ENCODE results near the gene ATRX.
"Not testable (repeated sequence)": the region's sequence is repeated elsewhere in the genome, so short reads cannot be mapped to it uniquely, and the experiment has no call there.

ATRX gene

DNA sequence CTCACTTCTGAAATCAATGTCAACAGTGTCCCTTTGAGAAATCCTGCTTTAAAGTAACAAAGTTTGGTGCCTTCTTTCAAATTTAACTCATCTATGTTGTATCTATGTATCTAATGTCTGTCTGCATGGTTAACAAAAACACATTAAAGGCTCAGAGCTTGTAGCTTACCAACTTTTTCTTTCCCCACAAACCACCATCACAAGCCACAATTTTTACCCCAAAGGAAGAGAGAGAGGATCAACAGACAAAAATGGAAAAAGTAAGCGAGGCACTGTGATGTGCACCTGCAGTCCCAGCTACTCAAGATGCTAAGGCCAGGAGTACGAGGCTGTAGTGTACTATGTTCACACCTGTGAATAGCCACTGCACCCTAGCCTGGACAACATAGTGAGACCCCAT lies 17.2 kb downstream of the ATRX start:
- Mint-ChIP-seq H3K36me3 (peaks cover 5 to 10% of the 10 kb centered on the region in 2 donors), H3K9me3 (no peaks in the 10 kb centered on the region), H3K27ac (peak overlapping the region; percentile 9), H3K27me3 (no peaks in the 10 kb centered on the region), H3K4me1 (peaks cover 11 to 28% of the 10 kb centered on the region in 2 donors), H3K4me3 (no peak overlapping the region)
- ATAC-seq (replicated peaks), result no peak
- no peak for DNase-seq

DNA sequence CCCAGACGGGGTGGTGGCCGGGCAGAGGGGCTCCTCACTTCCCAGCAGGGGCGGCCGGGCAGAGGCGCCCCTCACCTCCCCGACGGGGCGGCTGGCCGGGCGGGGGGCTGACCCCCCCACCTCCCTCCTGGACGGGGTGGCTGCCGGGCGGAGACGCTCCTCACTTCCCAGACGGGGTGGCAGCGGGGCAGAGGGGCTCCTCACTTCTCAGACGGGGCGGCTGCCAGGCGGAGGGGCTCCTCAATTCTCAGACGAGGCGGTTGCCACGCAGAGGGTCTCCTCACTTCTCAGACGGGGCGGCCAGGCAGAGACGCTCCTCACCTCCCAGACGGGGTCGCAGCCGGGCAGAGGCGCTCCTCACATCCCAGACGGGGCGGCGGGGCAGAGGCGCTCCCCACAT lies 19.8 kb downstream of the ATRX start:
- not testable (repeated sequence) for H3K27ac Mint-ChIP-seq; H3K9me3 Mint-ChIP-seq; H3K36me3 Mint-ChIP-seq; H3K27me3 Mint-ChIP-seq; H3K4me3 Mint-ChIP-seq; DNase-seq; ATAC-seq (replicated peaks)
- peaks cover 7 to 29% of the 10 kb centered on the region in 2 donors for H3K4me1 Mint-ChIP-seq

DNA sequence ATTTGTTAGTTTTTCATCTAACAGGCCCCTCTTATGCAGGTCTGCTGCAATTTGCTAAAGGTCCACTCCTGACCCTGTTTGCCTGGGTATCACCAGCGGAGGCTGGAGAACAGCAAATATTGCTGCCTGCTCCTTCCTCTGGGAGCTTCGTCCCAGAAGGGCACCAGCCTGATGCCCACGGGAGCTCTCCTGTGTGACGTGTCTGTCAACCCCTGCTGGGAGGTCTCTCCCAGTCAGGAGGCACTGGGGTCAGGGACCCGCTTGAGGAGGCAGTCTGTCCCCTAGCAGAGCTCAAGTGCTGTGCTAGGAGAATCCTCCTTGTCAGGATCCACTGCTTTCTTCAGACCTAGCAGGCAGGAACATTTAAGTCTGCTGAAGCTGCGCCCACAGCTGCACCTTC lies 30.5 kb downstream of the ATRX start:
- ATAC-seq (replicated peaks) (no peak), DNase-seq (no peak)
- H3K27me3 Mint-ChIP-seq, result no peaks in the 10 kb centered on the region
- H3K36me3 Mint-ChIP-seq, result peaks cover 5 to 6% of the 10 kb centered on the region in 2 donors
- H3K27ac Mint-ChIP-seq, result peak overlapping the region; percentile 59
- H3K4me1 Mint-ChIP-seq, result peaks cover 0 to 6% of the 10 kb centered on the region in 2 donors
- peaks cover 4 to 5% of the 10 kb centered on the region in 2 donors for H3K9me3 Mint-ChIP-seq
- H3K4me3 Mint-ChIP-seq, result no peak overlapping the region

DNA sequence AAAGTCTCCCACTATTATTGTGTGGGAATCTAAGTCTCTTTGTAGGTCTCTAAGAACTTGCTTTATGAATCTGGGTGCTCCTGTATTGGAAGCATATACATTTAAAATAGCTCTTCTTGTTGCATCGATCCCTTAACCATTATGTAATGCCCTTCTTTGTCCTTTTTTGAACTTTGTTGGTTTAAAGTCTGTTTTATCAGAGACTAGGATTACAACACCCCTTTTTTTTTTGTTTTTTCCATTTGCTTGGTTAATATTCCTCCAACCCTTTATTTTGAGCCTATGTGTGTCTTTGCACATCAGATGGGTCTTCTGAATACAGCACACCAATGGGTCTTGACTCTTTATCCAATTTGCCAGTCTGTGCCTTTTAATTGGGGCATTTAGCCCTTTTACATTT lies 32.1 kb downstream of the ATRX start:
- not testable (repeated sequence) for H3K4me1 Mint-ChIP-seq; H3K36me3 Mint-ChIP-seq; DNase-seq; H3K27ac Mint-ChIP-seq; H3K9me3 Mint-ChIP-seq; H3K27me3 Mint-ChIP-seq; H3K4me3 Mint-ChIP-seq; ATAC-seq (replicated peaks)

DNA sequence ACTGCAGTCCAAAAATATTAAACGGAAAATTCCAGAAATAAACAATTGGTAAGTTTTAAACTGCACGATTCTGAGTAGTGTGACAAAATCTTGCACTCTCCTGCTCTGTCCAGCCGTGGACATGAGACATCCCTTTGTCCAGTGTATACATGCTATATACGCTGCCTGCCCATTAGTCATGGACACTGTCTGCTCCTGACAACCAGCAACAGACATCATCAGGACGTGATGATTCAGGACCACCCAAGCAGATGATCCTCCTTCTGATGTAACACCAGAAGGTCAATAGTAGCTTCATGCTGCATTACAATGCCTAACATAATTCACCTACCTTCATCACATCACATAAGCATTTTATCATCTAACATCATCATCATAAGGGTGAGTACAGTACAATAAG lies 36.3 kb downstream of the ATRX start:
- DNase-seq, result no peak
- H3K9me3 Mint-ChIP-seq, result peaks cover 4 to 5% of the 10 kb centered on the region in 2 donors
- peaks cover 7 to 9% of the 10 kb centered on the region in 2 donors for H3K36me3 Mint-ChIP-seq
- no peak overlapping the region for H3K27ac Mint-ChIP-seq
- H3K4me3 Mint-ChIP-seq, result no peak overlapping the region
- no peaks in the 10 kb centered on the region for H3K27me3 Mint-ChIP-seq
- no peak for ATAC-seq (replicated peaks)
- H3K4me1 Mint-ChIP-seq, result peaks cover 8 to 19% of the 10 kb centered on the region in 2 donors

DNA sequence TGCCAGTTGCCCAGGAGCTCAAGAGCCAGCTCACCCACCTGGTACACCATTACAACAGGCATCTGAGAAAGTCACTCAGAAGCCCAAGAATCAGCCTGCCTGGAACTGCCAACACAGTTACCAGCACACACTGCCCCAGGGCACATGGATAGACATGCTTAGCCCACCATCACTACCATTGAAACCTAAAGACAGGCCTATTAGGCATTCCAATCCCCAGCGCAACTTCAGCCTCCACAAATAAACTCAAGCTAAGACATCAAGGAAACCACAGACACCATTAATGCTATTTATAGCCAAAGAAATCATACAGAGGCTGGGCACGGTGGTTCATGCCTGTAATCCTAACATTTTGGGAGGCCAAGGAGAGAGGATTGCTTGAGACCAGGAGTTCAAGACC lies 42.3 kb downstream of the ATRX start:
- peaks cover 4 to 11% of the 10 kb centered on the region in 2 donors for H3K36me3 Mint-ChIP-seq
- H3K4me3 Mint-ChIP-seq, result no peak overlapping the region
- H3K9me3 Mint-ChIP-seq, result peaks cover 0 to 4% of the 10 kb centered on the region in 2 donors
- DNase-seq (no peak), ATAC-seq (replicated peaks) (peak in 1 of 2 donors; percentile 16)
- no peaks in the 10 kb centered on the region for H3K27me3 Mint-ChIP-seq
- H3K27ac Mint-ChIP-seq, result peak overlapping the region; percentile 82
- H3K4me1 Mint-ChIP-seq, result peaks cover 33 to 57% of the 10 kb centered on the region in 2 donors

DNA sequence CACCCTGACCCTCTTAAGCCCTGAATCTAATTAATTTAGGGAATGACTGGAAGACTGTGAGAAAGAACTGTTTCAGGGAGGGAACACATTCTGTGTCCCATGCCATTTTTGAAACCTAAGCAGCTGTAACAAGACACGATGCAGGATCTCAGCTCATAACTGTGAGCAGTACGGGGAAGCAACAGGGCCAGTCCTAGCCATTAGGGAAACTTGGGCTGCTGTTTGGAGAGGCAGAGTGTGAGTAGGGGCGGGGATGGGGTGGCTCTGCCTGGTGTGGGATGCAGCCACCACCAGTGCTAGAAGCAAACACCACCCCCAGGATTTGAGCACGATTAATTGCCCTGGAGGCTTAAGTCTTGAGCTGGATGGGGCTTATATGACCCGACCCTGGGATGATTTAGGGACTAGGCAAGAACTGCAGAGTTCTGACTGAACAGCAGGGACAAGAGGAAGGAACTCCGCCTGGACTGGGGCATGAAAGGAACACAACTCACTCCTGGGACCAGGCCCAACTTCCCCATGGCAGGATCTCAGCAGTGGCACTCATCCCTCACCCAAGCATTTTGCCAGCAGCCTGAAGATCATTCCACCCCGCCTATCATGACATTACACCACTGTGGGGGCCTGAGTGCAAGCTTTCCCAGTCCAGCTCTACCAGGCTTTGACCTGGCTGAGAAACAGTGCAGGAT lies 43.1 kb downstream of the ATRX start:
- H3K27me3 Mint-ChIP-seq, result no peaks in the 10 kb centered on the region
- peaks cover 31 to 53% of the 10 kb centered on the region in 2 donors for H3K4me1 Mint-ChIP-seq
- peaks cover 0 to 4% of the 10 kb centered on the region in 2 donors for H3K9me3 Mint-ChIP-seq
- H3K36me3 Mint-ChIP-seq, result peaks cover 1 to 8% of the 10 kb centered on the region in 2 donors
- ATAC-seq (replicated peaks), result no peak
- no peak overlapping the region for H3K4me3 Mint-ChIP-seq
- DNase-seq, result no peak
- peak overlapping the region; percentile 70 for H3K27ac Mint-ChIP-seq

DNA sequence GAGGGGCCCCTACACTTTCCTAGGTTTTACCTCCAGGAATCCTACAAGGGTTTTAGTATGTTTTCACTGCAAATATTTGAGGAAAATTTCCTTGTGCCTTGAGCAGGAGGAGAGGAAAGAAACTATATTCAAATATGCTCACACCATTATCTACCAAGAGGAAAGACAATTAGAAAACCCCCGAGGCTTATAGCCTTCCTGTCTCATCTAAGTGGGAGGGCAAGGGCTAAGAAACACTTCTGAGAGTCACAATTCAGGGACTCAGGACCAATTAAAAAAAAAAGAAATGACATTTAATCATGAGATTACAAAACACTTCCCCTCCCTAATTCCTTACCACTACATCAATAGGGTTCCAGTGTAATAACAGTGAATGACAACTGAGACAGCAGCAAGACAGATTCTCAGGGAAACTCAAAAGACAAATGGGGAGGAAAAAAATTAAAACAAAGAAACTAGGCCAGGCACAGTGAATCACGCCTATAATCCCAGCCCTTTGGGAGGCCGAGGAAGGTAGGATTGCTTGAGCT lies 45.6 kb downstream of the ATRX start:
- H3K27ac Mint-ChIP-seq, result peak overlapping the region; percentile 56
- H3K27me3 Mint-ChIP-seq, result no peaks in the 10 kb centered on the region
- peaks cover 5 to 16% of the 10 kb centered on the region in 2 donors for H3K36me3 Mint-ChIP-seq
- peak overlapping the region in 1 of 2 donors; percentile 22 for H3K4me3 Mint-ChIP-seq
- peak in 1 of 2 donors; percentile 51 for ATAC-seq (replicated peaks)
- no peak for DNase-seq
- peaks cover 30 to 53% of the 10 kb centered on the region in 2 donors for H3K4me1 Mint-ChIP-seq
- H3K9me3 Mint-ChIP-seq, result peaks cover 2 to 8% of the 10 kb centered on the region in 2 donors

DNA sequence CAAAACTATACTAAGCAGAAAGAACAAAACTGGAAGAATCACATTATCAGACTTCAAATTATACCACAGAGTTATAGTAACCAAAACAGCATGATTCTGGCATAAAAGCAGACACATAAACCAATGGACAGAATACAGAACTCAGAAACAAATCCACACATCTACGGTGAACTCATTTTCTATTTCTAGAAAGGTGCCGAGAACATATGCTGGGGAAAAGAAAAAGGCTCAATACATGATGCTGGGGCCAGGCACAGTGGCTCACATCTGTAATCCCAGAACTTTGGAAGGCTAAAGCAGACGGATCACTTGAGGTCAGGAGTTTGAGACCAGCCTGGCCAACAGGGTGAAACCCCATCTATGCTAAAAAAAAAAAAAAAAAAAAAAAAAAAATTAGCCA lies 52.7 kb downstream of the ATRX start:
- peaks cover 18 to 32% of the 10 kb centered on the region in 2 donors for H3K4me1 Mint-ChIP-seq
- DNase-seq (no peak), ATAC-seq (replicated peaks) (no peak)
- H3K36me3 Mint-ChIP-seq, result peaks cover 3 to 12% of the 10 kb centered on the region in 2 donors
- H3K27ac Mint-ChIP-seq, result no peak overlapping the region
- no peak overlapping the region for H3K4me3 Mint-ChIP-seq
- peaks cover 2 to 4% of the 10 kb centered on the region in 2 donors for H3K9me3 Mint-ChIP-seq
- H3K27me3 Mint-ChIP-seq, result no peaks in the 10 kb centered on the region

DNA sequence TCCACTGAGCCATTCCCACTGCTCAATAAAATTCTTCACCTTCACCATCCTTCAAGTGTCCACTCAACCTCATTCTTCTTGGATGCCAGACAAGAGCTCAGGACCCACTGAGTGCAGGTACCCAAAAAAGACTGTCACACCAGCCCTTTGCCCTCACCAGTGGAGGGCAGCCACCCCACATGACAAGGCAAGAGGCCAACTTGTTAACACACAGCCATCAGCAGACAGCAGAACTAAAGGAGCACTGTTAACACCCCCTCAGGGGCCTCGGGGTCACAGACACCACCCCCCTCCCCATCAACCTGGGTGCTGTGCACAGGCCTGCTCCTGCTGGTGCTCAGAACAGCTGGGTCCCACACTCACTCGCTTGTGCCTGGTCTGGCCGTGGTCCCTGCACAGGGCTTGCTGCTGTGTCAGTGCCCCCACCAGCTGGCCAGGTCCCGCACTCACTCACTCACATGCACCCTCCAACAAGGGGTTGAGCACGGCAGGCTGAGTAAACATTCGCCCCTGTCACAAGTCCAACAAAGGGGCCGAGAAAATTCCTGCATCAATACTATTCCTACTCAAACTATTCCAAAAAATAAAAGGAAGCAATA lies 54.1 kb downstream of the ATRX start:
- ATAC-seq (replicated peaks), result no peak
- Mint-ChIP-seq H3K4me3 (no peak overlapping the region), H3K36me3 (peaks cover 2 to 11% of the 10 kb centered on the region in 2 donors), H3K4me1 (peaks cover 19 to 35% of the 10 kb centered on the region in 2 donors), H3K9me3 (peaks cover 3% of the 10 kb centered on the region in 2 donors), H3K27me3 (no peaks in the 10 kb centered on the region), H3K27ac (no peak overlapping the region)
- no peak for DNase-seq

DNA sequence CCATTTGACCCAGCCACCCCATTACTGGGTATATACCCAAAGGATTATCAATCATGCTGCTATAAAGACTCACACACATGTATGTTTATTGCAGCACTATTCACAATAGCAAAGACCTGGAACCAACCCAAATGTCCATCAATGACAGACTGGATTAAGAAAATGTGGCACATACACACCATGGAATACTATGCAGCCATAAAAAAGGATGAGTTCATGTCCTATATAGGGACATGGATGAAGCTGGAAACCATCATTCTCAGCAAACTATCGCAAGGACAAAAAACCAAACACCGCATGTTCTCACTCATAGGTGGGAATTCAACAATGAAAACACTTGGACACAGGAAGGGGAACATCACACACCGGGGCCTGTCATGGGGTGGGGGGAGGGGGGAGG lies 59.9 kb downstream of the ATRX start:
- H3K4me1 Mint-ChIP-seq, result peaks cover 7 to 20% of the 10 kb centered on the region in 2 donors
- not testable (repeated sequence) for H3K27ac Mint-ChIP-seq; H3K27me3 Mint-ChIP-seq; H3K9me3 Mint-ChIP-seq; DNase-seq; H3K4me3 Mint-ChIP-seq; H3K36me3 Mint-ChIP-seq; ATAC-seq (replicated peaks)

DNA sequence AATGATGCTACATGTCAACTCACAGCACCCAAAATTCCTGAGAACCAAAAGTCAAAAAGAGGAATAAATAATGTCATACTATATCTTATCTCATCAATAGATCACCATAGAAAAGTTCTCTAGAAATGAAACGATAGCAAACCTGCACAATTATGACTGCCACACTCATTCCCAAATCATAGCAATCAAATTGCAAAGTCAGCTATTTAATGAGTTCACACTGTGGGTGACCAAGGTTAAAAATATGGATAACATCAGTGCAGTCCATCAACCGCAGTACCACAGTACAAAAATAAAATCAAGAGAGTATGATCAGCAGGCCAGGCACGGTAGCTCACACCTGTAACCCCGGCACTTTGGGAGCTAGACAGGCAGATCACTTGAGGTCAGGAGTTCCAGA lies 62.3 kb downstream of the ATRX start:
- peaks cover 3 to 4% of the 10 kb centered on the region in 2 donors for H3K9me3 Mint-ChIP-seq

DNA sequence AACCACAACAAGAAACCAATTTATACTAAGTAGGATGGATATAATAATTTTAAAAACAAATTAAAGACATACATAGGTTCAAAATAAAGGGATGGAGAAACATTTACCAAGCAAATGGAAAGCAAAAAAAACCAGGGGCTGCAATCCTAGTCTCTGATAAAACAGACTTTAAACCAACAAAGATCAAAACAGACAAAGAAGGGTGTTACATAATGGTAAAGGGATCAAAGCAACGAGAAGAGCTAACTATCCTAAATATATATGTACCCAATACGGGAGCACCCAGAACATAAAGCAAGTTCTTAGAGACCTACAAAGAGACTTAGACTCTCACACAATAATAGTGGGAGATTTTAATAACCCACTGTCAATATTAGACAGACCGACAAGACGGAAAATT lies 66.6 kb downstream of the ATRX start:
- H3K36me3 Mint-ChIP-seq, result peaks cover 0 to 12% of the 10 kb centered on the region in 2 donors
- ATAC-seq (replicated peaks), result no peak
- DNase-seq, result no peak
- H3K27ac Mint-ChIP-seq, result no peak overlapping the region
- peaks cover 2 to 3% of the 10 kb centered on the region in 2 donors for H3K9me3 Mint-ChIP-seq
- no peaks in the 10 kb centered on the region for H3K27me3 Mint-ChIP-seq
- peaks cover 13 to 31% of the 10 kb centered on the region in 2 donors for H3K4me1 Mint-ChIP-seq
- no peak overlapping the region for H3K4me3 Mint-ChIP-seq

More for the DNA sequence above, 62.3 kb downstream of the ATRX start:
- ATAC-seq (replicated peaks), result no peak
- H3K4me1 Mint-ChIP-seq, result peaks cover 14 to 36% of the 10 kb centered on the region in 2 donors
- peaks cover 0 to 6% of the 10 kb centered on the region in 2 donors for H3K36me3 Mint-ChIP-seq
- peak overlapping the region; percentile 51 for H3K27ac Mint-ChIP-seq
- no peak overlapping the region for H3K4me3 Mint-ChIP-seq
- no peak for DNase-seq
- no peaks in the 10 kb centered on the region for H3K27me3 Mint-ChIP-seq

DNA sequence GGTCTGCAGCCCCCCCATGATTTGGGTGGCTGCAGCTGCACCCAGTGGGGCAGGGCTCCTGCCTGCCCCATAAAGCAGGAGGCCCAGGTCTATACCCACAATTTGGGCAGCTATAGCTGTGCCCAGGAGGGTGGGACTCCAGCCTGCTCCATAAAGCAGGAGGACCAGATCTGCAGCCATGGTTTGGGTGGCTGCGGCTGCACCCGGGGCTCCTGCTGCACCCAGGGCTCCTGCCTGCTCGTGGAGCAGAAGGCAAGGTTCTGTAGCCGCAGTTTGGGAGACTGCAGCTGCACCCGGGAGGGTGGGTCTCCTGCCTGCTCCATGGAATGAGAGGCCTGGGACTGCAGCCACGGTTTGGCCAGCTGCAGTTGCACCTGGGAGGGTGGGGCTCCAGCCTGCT lies 81.1 kb downstream of the ATRX start:
- H3K9me3 Mint-ChIP-seq, result peaks cover 0 to 1% of the 10 kb centered on the region in 2 donors
- no peaks in the 10 kb centered on the region for H3K27me3 Mint-ChIP-seq
- no peak overlapping the region for H3K27ac Mint-ChIP-seq
- ATAC-seq (replicated peaks) (no peak), DNase-seq (no peak)
- H3K4me3 Mint-ChIP-seq, result no peak overlapping the region
- H3K36me3 Mint-ChIP-seq, result peaks cover 8 to 29% of the 10 kb centered on the region in 2 donors
- peaks cover 0 to 9% of the 10 kb centered on the region in 2 donors for H3K4me1 Mint-ChIP-seq

DNA sequence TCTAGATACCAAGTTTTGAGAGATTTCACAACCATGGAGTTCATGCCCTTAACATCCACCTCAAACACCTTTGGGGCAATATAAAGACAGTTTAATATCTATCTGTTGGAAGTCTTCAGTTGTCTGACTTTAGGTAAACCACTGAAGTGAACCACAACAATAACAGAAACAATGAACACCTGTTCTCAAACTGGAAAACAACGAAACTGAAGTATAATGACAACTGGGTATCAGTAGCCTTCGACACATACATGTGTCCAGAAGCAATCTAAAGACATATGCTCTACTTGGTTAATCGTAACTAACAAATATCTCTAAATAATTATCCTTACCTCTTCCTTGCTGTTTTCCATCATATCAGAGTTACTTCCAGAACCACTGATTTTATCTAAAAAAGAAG lies 87.8 kb downstream of the ATRX start:
- peaks cover 0 to 1% of the 10 kb centered on the region in 2 donors for H3K9me3 Mint-ChIP-seq
- H3K4me1 Mint-ChIP-seq, result peaks cover 0 to 10% of the 10 kb centered on the region in 2 donors

More for the DNA sequence above, 87.8 kb downstream of the ATRX start:
- ATAC-seq (replicated peaks), result no peak
- no peak for DNase-seq
- Mint-ChIP-seq H3K4me3 (no peak overlapping the region), H3K27me3 (no peaks in the 10 kb centered on the region), H3K36me3 (peaks cover 7 to 12% of the 10 kb centered on the region in 2 donors), H3K27ac (no peak overlapping the region)
